ENCODE data around the gene SPATA25. TPM values are rescaled to one million over a fixed set of nuclear protein-coding genes. Genes with fewer than 3 reads are reported as not detected.

Gene SPATA25
- total RNA-seq, 1 experiment from 2014 or later = 0.40 TPM

GRCh38 chr20:45913116-45913515 is 25.7 kb upstream of the SPATA25 start:
- Histone ChIP-seq H3K9me2 (replicated peaks; ENCODE audit: low read length) (no peaks in the 10 kb centered on the region), H3K27ac (ENCODE audit: low read length) (no peak overlapping the region), H3K27me3 (ENCODE audit: low read length) (no peaks in the 10 kb centered on the region), H3K9me3 (ENCODE audit: low read length) (no peaks in the 10 kb centered on the region), H3K4me1 (ENCODE audit: insufficient read depth, low read length) (0 out of 2 replicates have a peak, but pooled peaks cover 9% of the 10 kb centered on the region), H3K36me3 (ENCODE audit: low read depth, low read length) (no peaks in the 10 kb centered on the region), H3K4me3 (ENCODE audit: low read length) (no peak overlapping the region), H2AFZ (ENCODE audit: low read length) (no peak overlapping the region), H3K79me2 (ENCODE audit: low read length) (no peaks in the 10 kb centered on the region), H3K9ac (ENCODE audit: low read length) (no peak overlapping the region), H3K4me2 (ENCODE audit: low read length) (no peak overlapping the region), H3F3A (ENCODE audit: low read length, unreplicated experiment) (no peaks in the 10 kb centered on the region), H4K20me1 (ENCODE audit: low read length) (no peaks in the 10 kb centered on the region)
- ATAC-seq (no peak), DNase-seq (no peak)
- POLR2A ChIA-PET (ENCODE audit: unreplicated experiment) = no interaction called here
- CTCF ChIA-PET = no interaction called here
- intact Hi-C loops (cut with micrococcal nuclease) = no loop called here
- TF ChIP-seq CTCF (conservative IDR thresholded peaks at IDR 0.05; ENCODE audit: low read depth, low read length) (no peak), EZH2 (IDR thresholded peaks at IDR 0.05; ENCODE audit: low read length, unreplicated experiment) (no peak), EZH2phosphoT487 (IDR thresholded peaks at IDR 0.05; ENCODE audit: borderline replicate concordance, low read length) (no peak)
- BruUV-seq (replicated peaks) = no TSS peak

- Histone ChIP-seq H4K20me1 (ENCODE audit: low read length) (no peaks in the 10 kb centered on the region), H3K79me2 (ENCODE audit: low read length) (no peaks in the 10 kb centered on the region), H3K27me3 (ENCODE audit: low read length) (no peaks in the 10 kb centered on the region), H2AFZ (ENCODE audit: low read length) (peak overlapping the region; percentile 53), H3K9me2 (replicated peaks; ENCODE audit: low read length) (no peaks in the 10 kb centered on the region), H3K9ac (ENCODE audit: low read length) (peak overlapping the region; percentile 63), H3K9me3 (ENCODE audit: low read length) (no peaks in the 10 kb centered on the region), H3K27ac (ENCODE audit: low read length) (no peak overlapping the region), H3K4me1 (ENCODE audit: insufficient read depth, low read length) (0 out of 2 replicates have a peak, but pooled peaks cover 9% of the 10 kb centered on the region), H3F3A (ENCODE audit: low read length, unreplicated experiment) (no peaks in the 10 kb centered on the region), H3K4me2 (ENCODE audit: low read length) (peak overlapping the region; percentile 84), H3K36me3 (ENCODE audit: low read depth, low read length) (no peaks in the 10 kb centered on the region), H3K4me3 (ENCODE audit: low read length) (peak overlapping the region; percentile 65)
- ChIA-PET CTCF (no interaction called here), POLR2A (ENCODE audit: unreplicated experiment) (interaction anchor here (0.5 kb wide), 1 partner anchor 23 kb away, joined by 5 read pairs; no protein-coding TSS in a partner anchor)
- intact Hi-C loops (cut with micrococcal nuclease) = no loop called here
- BruUV-seq (replicated peaks) = no TSS peak
- no peak for DNase-seq
- no peak for ATAC-seq
- TF ChIP-seq EZH2phosphoT487 (IDR thresholded peaks at IDR 0.05; ENCODE audit: borderline replicate concordance, low read length) (no peak), EZH2 (IDR thresholded peaks at IDR 0.05; ENCODE audit: low read length, unreplicated experiment) (no peak), CTCF (conservative IDR thresholded peaks at IDR 0.05; ENCODE audit: low read depth, low read length) (no peak)
Observed at GRCh38 chr20:45912344-45912682, 24.9 kb upstream of the SPATA25 start.

- Histone ChIP-seq H3K27ac (ENCODE audit: low read length) (peak within 1 kb of the TSS; percentile 35), H3K9ac (ENCODE audit: low read length) (peak within 1 kb of the TSS; percentile 63)
- intact Hi-C loops (cut with micrococcal nuclease) = no loop called here
Observed at GRCh38 chr20:45911486-45912343, 24.3 kb upstream of the SPATA25 start, which contains the start of gene PLTP. TSS of gene PLTP (minus strand) at chr20:45912155. CDS start at chr20:45911452, 703 bp downstream.

More at GRCh38 chr20:45911486-45912343, 24.3 kb upstream of the SPATA25 start, which contains the start of gene PLTP:
- TSS peak; percentile 98 for BruUV-seq (replicated peaks)
- peak; percentile 27 for ATAC-seq
- CTCF ChIA-PET = interaction anchor here (0.5 kb wide), 1 partner anchor 76 kb away, joined by 3 read pairs; no protein-coding TSS in a partner anchor
- Histone ChIP-seq H3K9me3 (ENCODE audit: low read length) (no peaks in the 10 kb centered on the region), H3K9me2 (replicated peaks; ENCODE audit: low read length) (no peaks in the 10 kb centered on the region), H2AFZ (ENCODE audit: low read length) (peak within 1 kb of the TSS; percentile 53), H3K79me2 (ENCODE audit: low read length) (no peaks in the 10 kb centered on the region), H4K20me1 (ENCODE audit: low read length) (no peaks in the 10 kb centered on the region), H3F3A (ENCODE audit: low read length, unreplicated experiment) (no peaks in the 10 kb centered on the region), H3K27me3 (ENCODE audit: low read length) (no peaks in the 10 kb centered on the region), H3K4me1 (ENCODE audit: insufficient read depth, low read length) (0 out of 2 replicates have a peak, but pooled peaks cover 9% of the 10 kb centered on the region), H3K4me3 (ENCODE audit: low read length) (peak within 1 kb of the TSS; percentile 65), H3K4me2 (ENCODE audit: low read length) (peak within 1 kb of the TSS; percentile 84), H3K36me3 (ENCODE audit: low read depth, low read length) (no peaks in the 10 kb centered on the region)
- TF ChIP-seq EZH2 (IDR thresholded peaks at IDR 0.05; ENCODE audit: low read length, unreplicated experiment) (no peak), EZH2phosphoT487 (IDR thresholded peaks at IDR 0.05; ENCODE audit: borderline replicate concordance, low read length) (no peak), CTCF (conservative IDR thresholded peaks at IDR 0.05; ENCODE audit: low read depth, low read length) (no peak)
- DNase-seq = peak; percentile 38
- POLR2A ChIA-PET (ENCODE audit: unreplicated experiment) = interaction anchor here (0.5 to 0.7 kb wide), 4 partner anchors 24 to 100 kb away, joined by 3 to 10 read pairs (median 6); no protein-coding TSS in a partner anchor
